ENCODE data around the gene KCNH5.

- TF ChIP-seq EP300 (IDR thresholded peaks at IDR 0.05) (no peak), CTCF (IDR thresholded peaks at IDR 0.05) (no peak), POLR2A (IDR thresholded peaks at IDR 0.05) (no peak), POLR2AphosphoS5 (IDR thresholded peaks at IDR 0.05) (no peak)
Observed at GRCh38 chr14:63045612-63046320, 508 bp upstream of the KCNH5 start.
